Measurements from ENCODE around the gene GADL1.

GADL1 gene

GRCh38 chr3:30688776-30689641 lies 205.5 kb downstream of the GADL1 start (continued):
- TF ChIP-seq PRDM6 (tag by site-specific recombination; IDR thresholded peaks at IDR 0.05) (peak; percentile 72), ZNF202 (tag by site-specific recombination; IDR thresholded peaks at IDR 0.05; ENCODE audit: borderline replicate concordance) (no peak), ZNF548 (tag by site-specific recombination; IDR thresholded peaks at IDR 0.05) (no peak), ZNF473 (tag by site-specific recombination; IDR thresholded peaks at IDR 0.05) (no peak), ZNF23 (tag by site-specific recombination; IDR thresholded peaks at IDR 0.05; ENCODE audit: borderline replicate concordance) (no peak), ZNF843 (tag by site-specific recombination; IDR thresholded peaks at IDR 0.05) (peak; percentile 68), ZNF335 (tag by site-specific recombination; conservative IDR thresholded peaks at IDR 0.05) (no peak), ZXDB (tag by site-specific recombination; IDR thresholded peaks at IDR 0.05) (0 out of 2 replicates have a peak, but pooled peaks have one; percentile 34), OSR2 (tag by site-specific recombination; IDR thresholded peaks at IDR 0.05) (no peak), PATZ1 (tag by site-specific recombination; IDR thresholded peaks at IDR 0.05) (no peak), REPIN1 (tag by site-specific recombination; IDR thresholded peaks at IDR 0.05; ENCODE audit: low read depth) (no peak), ZNF776 (tag by site-specific recombination; IDR thresholded peaks at IDR 0.05; ENCODE audit: borderline replicate concordance) (no peak)

- ChIA-PET CTCF (interaction anchor here (1.7 kb wide), 1 partner anchor 29 kb away, joined by 3 read pairs; no protein-coding TSS in a partner anchor), POLR2A (no interaction called here)
- Histone ChIP-seq H3K36me3 (ENCODE audit: control insufficient read depth in 2 of 2, insufficient read depth in 1 of 2, low read length in 2 of 2) (peaks cover 0 to 34% of the 10 kb centered on the region in 2 experiments; a peak in 1 of 3 replicates), H3K27ac (ENCODE audit: extremely low read depth, low read depth, low read length) (no peak overlapping the region), H3K4me3 (ENCODE audit: low read depth, low read length) (no peak overlapping the region), H3K9me3 (ENCODE audit: control insufficient read depth, insufficient read depth, low read depth, low read length) (no peaks in the 10 kb centered on the region), H3K4me1 (ENCODE audit: control insufficient read depth, insufficient read depth, low read length) (peaks cover 4% of the 10 kb centered on the region)
- TF ChIP-seq SETDB1 (IDR thresholded peaks at IDR 0.05; ENCODE audit: insufficient read length, low read length), result no peak
- no peak for TF ChIP-seq ZNF423 (tag by site-specific recombination; IDR thresholded peaks at IDR 0.05)
- TF ChIP-seq ZNF223 (tag by site-specific recombination; IDR thresholded peaks at IDR 0.05), result no peak
- TF ChIP-seq ZNF266 (tag by site-specific recombination; IDR thresholded peaks at IDR 0.05; ENCODE audit: low read depth), result no peak
- TF ChIP-seq PRDM1 (tag by site-specific recombination; IDR thresholded peaks at IDR 0.05), result no peak
- no peak for TF ChIP-seq BCL6B (tag by site-specific recombination; IDR thresholded peaks at IDR 0.05)
- TF ChIP-seq BCL11A (tag by site-specific recombination; IDR thresholded peaks at IDR 0.05; ENCODE audit: low read depth), result no peak
- TF ChIP-seq ZNF530 (tag by site-specific recombination; IDR thresholded peaks at IDR 0.05; ENCODE audit: low read depth), result no peak
- no peak for TF ChIP-seq KLF7 (tag by site-specific recombination; IDR thresholded peaks at IDR 0.05; ENCODE audit: borderline replicate concordance)
Measured at GRCh38 chr3:30687930-30688570, 206.4 kb downstream of the GADL1 start.
